Retinal pigment epithelial cell (primary cell): ENCODE data around the gene SLC1A6.
"Not testable (repeated sequence)": the region's sequence is repeated elsewhere in the genome, so short reads cannot be mapped to it uniquely, and the experiment has no call there.

Source experiments
- DNase-seq: peaks from one replicate; pipeline ENCODE4 v3.0.0-alpha.2; 2010; ENCODE audit warnings: low read depth
- H3K4me3 ChIP-seq: 2 replicates; pipeline ENCODE4 v1.5.1; 2011; ENCODE audit warnings: mild to moderate bottlenecking, low read length, control low read depth, moderate library complexity
- TF ChIP-seq, protein P1 (sequence below): conservative IDR thresholded peaks from 2 replicates; pipeline ENCODE4 v1.5.1; 2011; ENCODE audit warnings: low read depth, low read length, control low read depth, inconsistent platforms

The SLC1A6 gene

DNA sequence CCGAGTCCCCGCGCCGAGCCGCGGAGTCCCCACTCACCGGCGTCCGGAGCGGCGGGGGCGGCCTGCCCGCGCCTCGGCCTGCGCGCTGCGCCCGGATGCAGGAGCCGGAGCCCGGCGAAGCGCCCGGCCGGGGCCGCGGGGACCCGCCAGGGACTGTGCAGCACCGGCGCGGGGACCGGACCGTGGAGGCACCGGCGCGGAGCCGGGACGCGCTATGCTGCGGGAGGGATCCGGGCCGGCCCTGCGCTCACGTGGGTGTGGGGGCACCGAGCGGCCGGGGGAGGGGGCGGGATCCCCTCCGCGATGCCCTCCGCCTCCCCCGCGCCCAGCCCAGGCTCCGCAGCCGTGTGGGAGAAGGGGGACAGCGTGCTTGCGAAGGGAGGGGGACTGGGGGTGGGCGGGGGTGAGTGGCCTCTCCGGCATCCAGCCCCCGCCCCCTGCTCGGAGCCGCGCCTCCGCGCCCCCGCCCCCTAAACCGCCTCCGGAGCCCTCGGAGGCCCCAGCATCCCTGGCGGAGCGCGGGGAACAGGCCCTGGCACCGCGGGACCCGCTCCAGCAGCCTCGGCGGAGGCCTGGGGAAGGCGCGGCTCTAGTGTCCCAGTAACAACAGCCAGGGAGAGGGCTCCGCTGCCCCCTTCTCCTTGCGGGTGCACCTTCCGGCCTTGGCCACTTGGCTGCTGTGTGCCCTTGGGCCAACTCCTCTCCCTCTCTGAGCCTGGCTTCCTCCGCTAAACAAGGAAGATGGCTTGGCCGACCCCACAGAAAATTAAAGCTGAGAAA is at the start of gene SLC1A6:
Gene SLC1A6 (minus strand): TSS at position 389 of the 780 bp plus-strand sequence. CDS start 6,954 bp downstream, outside the sequence.
- TF ChIP-seq, protein P1, sequence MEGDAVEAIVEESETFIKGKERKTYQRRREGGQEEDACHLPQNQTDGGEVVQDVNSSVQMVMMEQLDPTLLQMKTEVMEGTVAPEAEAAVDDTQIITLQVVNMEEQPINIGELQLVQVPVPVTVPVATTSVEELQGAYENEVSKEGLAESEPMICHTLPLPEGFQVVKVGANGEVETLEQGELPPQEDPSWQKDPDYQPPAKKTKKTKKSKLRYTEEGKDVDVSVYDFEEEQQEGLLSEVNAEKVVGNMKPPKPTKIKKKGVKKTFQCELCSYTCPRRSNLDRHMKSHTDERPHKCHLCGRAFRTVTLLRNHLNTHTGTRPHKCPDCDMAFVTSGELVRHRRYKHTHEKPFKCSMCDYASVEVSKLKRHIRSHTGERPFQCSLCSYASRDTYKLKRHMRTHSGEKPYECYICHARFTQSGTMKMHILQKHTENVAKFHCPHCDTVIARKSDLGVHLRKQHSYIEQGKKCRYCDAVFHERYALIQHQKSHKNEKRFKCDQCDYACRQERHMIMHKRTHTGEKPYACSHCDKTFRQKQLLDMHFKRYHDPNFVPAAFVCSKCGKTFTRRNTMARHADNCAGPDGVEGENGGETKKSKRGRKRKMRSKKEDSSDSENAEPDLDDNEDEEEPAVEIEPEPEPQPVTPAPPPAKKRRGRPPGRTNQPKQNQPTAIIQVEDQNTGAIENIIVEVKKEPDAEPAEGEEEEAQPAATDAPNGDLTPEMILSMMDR, result no peak
- DNase-seq, result no peak
- H3K4me3 ChIP-seq, result no peak within 1 kb of the TSS

DNA sequence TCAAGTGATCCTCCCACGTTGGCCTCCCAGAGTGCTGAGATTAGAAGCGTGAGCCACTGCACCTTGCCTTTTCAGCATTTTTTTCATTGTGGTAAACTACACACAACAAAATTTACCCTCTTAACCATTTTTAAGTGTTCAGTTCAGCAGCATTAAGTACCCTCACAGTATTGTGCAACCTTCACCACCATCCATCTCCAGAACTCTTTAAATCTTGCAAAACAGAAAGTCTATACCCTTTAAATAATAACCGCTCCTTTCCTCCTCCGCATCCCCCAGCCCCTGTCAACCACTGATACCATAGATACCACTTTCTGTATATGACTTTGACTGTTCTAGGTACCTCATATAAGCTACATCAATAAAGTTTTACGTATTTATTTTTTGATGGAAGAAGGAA is 48.8 kb upstream of the SLC1A6 start:
- H3K4me3 ChIP-seq, result no peak overlapping the region
- TF ChIP-seq, protein P1, result no peak
- no peak for DNase-seq

DNA sequence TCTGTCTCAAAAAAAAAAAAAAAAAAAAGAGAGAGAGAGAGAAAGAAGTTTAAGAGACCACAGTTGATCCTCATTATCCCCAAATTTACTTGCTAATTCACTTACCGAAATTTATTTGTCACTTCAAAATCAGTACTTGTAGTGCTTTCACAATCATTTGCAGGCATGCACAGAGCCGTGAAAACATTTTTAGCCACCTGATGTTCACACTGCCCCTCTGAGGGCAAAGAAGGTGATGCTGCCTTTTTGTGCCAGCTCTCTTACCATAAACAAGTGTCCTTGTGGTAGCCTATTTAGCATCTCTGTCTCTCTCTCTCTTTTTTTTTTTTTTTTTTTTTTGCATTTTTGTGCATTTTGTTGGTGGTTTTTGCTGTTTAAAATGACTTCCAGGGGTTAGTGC is 45.6 kb upstream of the SLC1A6 start:
- no peak overlapping the region for H3K4me3 ChIP-seq
- TF ChIP-seq, protein P1, result no peak
- DNase-seq, result no peak

DNA sequence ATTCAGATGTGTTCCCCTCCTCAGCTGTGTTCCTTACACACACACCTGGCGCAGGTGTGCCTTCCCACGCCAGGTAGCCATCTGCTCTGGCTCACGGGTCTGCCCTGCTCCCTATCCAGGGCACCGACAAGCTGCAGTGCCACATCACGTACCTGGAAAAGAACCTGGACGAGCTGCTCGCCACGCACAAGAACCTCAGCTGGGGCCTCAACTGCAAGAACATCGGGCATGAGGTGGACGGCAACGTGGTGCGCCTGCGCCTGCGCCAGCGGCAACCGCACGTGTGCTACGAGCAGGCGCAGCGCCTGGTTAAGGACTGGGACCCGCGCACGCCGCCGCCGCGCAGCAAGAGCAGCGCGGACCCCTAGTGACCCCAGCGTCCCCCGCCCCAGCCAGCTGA is 43.1 kb upstream of the SLC1A6 start:
- DNase-seq, result no peak
- TF ChIP-seq, protein P1, result no peak
- no peak overlapping the region for H3K4me3 ChIP-seq

DNA sequence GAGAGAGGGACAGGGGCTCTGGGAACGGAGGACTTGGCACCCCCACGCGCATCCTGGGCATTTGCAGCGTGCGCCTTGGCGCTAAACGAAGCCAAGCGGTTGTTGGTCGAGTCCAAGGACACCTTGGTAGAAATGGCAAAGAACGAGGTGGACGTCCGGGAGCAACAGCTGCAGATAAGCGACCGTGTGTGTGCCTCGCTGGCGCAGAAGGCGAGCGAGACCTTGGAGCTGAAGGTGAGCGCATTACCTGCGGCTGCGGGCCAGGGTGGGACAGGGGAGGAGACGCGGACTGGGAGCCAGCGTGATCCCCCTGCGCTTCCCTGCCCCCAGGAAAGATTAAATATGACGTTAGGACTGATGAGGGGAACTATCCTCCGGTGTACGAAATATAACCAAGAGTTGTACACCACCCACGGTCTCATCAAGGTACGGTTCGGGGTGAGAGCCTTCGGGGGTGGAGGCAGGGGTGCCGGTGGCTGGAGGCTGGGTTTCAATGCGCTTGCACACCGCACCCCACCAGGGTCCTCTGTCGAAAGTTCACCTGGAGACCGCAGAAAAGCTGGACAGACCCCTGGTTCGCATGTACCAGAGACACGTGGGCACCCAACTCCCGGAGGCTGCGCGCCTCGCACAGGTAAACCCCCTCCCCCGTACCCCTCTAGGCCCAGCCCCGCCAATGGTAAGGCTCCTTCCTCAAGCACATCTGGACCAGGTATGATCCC is 41.8 kb upstream of the SLC1A6 start:
- no peak for DNase-seq
- no peak overlapping the region for H3K4me3 ChIP-seq
- TF ChIP-seq, protein P1, result no peak

DNA sequence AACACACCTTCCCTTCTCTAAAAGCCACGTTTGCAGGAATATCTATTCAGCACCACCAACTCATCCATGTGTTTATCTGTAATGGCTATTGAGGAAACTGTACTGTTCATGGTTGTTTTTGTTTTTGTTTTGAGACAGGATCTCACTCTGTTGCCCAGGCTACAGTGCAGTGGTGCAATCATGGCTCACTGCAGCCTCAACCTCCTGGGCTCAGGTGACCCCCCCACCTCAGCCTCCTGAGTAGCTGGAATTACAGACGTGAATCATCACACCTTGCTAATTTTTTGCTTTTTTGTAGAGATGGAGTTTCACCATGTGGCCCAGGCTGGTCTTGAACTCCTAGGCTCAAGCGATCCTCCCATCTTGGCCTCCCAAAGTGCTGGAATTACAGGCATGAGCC is 39.2 kb upstream of the SLC1A6 start:
- not testable (repeated sequence) for DNase-seq, H3K4me3 ChIP-seq

DNA sequence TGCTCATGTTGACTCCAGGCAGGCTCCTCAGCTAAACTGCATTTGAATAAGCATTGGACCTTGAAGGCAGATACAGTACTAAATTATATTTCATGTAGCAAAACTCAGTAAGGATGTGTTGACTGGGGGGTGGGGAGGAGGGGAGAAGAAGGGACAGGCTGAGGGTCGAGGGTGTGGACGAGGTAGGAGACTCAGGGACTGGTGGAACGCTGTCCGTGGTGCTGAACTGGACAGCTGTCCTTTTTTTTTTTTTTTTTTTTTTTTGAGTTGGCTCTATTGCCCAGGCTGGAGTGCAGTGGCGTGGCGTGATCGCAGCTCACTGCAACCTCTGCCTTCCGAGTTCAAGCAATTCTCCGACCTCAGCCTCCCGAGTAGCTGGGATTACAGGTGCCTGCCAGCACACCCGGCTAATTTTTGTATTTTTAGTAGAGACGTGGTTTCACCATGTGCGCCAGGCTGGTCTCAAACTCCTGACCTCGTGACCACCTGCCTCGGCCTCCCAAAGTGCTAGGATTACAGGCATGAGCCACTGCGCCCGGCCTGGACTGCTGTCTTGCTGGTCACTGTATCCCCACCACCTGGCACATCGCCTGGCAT is 36.4 kb upstream of the SLC1A6 start:
- TF ChIP-seq, protein P1, result no peak
- H3K4me3 ChIP-seq, result no peak overlapping the region
- DNase-seq, result no peak
